Upper lobe of left lung (tissue), 4 donors: ENCODE measurements around the gene FNDC3B.

ENCODE experiments used
- CTCF ChIP-seq, 6 experiments: fragments of 450-650 bp in 4 of 6; fragments of 200-600 bp in 2 of 6; sonication (generic) in 2 of 6; IDR thresholded peaks; one replicate each; pipeline ENCODE4 v1.5.1; 2016 to 2019; ENCODE audit warnings: antibody characterized with exemption in 6 of 6
- POLR2A ChIP-seq, 4 donors: fragments of 450-650 bp; IDR thresholded peaks; one replicate each; pipeline ENCODE4 v1.5.1; 2016 to 2017; ENCODE audit warnings: antibody characterized with exemption in 4 of 4, mild to moderate bottlenecking in 2 of 4

- TF ChIP-seq CTCF (IDR thresholded peaks at IDR 0.05) (no peak), POLR2A (IDR thresholded peaks at IDR 0.05) (no peak)
Observed at GRCh38 chr3:172182797-172183196, 143.4 kb downstream of the FNDC3B start.
